Chondrocyte (in vitro differentiated cells): Measurements from ENCODE around the gene JAKMIP3. TPM values are rescaled to one million over a fixed set of nuclear protein-coding genes. Genes with fewer than 3 reads are reported as not detected.

Source experiments
- DNase-seq: peaks from one replicate; pipeline ENCODE4 v3.0.0; 2021; ENCODE audit warnings: mixed read lengths, low spot score
- H3K27ac Mint-ChIP-seq: one replicate; pipeline ENCODE4 v1.8.0; 2021; ENCODE audit warnings: mild to moderate bottlenecking, moderate library complexity, mixed read lengths; ENCODE audit not compliant: unreplicated experiment
- H3K27me3 Mint-ChIP-seq: 2 replicates; pipeline ENCODE4 v1.8.0; 2021; ENCODE audit warnings: low read depth, mixed read lengths
- H3K36me3 Mint-ChIP-seq: 2 replicates; pipeline ENCODE4 v1.8.0; 2021; ENCODE audit warnings: low read depth, mixed read lengths
- H3K4me1 Mint-ChIP-seq: 2 replicates; pipeline ENCODE4 v1.8.0; 2021; ENCODE audit warnings: low read depth, mild to moderate bottlenecking, mixed read lengths
- H3K4me3 Mint-ChIP-seq: one replicate; pipeline ENCODE4 v1.8.0; 2021; ENCODE audit warnings: mild to moderate bottlenecking, moderate library complexity, mixed read lengths; ENCODE audit not compliant: unreplicated experiment
- H3K9me3 Mint-ChIP-seq: 2 replicates; pipeline ENCODE4 v1.8.0; 2021; ENCODE audit warnings: low read depth, mixed read lengths
- total RNA-seq: library from RNA; stranded (reverse); gene quantifications from 3 replicates; pipeline ENCODE4 v1.2.1, GENCODE V29; 2021
- TF ChIP-seq, protein P1 (sequence below): fragments of 200-600 bp; sonication (generic); IDR thresholded peaks from 2 replicates; pipeline ENCODE4 v1.5.0; 2021; ENCODE audit warnings: antibody characterized with exemption, mild to moderate bottlenecking, moderate library complexity

The JAKMIP3 gene
- total RNA-seq, 1 donor from 2014 or later = 0.67 TPM

DNA sequence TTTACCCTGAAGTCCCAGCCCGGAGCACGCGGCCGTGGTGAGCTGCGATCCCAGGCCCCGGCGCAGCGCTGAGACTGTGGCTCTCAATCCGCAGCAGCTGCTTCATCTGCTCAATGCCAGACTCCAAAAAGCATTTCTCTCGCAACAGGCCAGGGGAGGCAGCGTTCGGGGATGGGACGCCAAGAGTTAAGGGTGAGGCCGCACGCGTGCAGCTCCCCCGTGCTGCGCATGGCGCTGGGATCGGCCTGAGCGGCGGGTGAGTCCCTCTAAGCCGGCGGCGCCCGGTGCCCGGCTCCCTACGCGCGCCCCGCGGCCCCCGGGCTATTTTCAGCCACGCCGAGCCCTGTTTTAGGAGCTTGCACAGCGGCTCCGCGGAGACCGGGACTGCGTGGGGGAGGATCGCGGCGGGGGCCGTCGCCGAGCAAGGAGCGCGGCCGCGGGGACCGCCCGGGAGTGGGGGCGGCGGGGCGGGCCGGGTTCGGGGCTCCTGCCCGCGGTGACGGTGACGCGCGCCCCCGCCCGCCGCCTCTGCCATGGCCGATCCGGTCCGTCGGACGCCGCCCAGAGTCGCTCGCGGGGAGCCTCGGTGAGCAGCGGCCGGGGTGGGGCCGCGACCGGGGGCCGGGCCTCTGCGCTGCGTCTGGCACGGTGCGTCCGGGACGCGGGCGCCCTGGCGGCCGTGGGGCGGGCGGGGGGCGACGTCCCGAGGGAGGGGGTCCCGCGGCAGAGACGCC lies 29.4 kb upstream of the JAKMIP3 start:
- peak; percentile 73 for DNase-seq
- H3K4me3 Mint-ChIP-seq = peak overlapping the region; percentile 67
- TF ChIP-seq, protein P1, sequence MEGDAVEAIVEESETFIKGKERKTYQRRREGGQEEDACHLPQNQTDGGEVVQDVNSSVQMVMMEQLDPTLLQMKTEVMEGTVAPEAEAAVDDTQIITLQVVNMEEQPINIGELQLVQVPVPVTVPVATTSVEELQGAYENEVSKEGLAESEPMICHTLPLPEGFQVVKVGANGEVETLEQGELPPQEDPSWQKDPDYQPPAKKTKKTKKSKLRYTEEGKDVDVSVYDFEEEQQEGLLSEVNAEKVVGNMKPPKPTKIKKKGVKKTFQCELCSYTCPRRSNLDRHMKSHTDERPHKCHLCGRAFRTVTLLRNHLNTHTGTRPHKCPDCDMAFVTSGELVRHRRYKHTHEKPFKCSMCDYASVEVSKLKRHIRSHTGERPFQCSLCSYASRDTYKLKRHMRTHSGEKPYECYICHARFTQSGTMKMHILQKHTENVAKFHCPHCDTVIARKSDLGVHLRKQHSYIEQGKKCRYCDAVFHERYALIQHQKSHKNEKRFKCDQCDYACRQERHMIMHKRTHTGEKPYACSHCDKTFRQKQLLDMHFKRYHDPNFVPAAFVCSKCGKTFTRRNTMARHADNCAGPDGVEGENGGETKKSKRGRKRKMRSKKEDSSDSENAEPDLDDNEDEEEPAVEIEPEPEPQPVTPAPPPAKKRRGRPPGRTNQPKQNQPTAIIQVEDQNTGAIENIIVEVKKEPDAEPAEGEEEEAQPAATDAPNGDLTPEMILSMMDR = no peak
- H3K36me3 Mint-ChIP-seq = no peaks in the 10 kb centered on the region
- peaks cover 7% of the 10 kb centered on the region for H3K4me1 Mint-ChIP-seq
- peaks cover 57% of the 10 kb centered on the region for H3K27me3 Mint-ChIP-seq
- H3K9me3 Mint-ChIP-seq = no peaks in the 10 kb centered on the region
- no peak overlapping the region for H3K27ac Mint-ChIP-seq

DNA sequence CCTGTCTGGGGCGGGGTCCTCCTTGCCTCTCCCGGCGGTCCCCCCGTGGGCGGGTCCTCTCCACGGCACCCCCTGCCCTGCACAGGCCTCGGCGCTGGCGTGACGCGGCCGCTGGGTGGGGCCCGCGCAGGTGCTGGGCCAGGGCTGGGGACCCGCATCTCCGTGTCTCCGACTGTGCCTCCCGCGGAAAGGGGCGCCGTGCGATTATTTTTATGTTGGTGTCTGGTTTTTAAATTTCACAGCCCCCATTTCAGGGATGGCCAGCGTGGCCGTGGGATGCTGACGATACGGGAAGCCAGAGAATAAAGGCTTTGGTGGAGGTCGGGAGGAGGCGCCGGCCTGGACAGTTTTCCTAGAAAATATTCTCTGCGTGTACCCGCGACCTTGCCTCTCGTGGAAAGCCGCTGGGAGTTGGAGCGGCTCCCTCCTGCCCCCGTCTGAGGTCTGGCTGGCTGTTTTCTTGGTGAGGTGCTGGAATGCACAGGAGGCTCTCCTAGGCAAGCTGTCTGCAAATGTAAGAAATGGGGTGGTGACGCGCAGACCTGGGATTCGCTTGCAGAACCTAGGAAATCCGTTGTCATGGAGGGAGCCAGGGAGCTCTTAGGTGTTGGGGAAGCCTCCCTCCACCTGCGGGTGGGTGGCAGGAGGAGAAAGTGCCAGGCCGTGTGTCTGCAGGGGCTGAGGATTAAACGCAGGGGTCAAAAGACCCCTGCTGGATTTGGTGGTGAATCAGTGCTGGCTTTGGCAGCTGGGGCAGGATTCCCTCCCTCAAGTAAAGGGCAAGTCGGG lies 28.7 kb upstream of the JAKMIP3 start:
- H3K27ac Mint-ChIP-seq = no peak overlapping the region
- peaks cover 55% of the 10 kb centered on the region for H3K27me3 Mint-ChIP-seq
- DNase-seq = peak; percentile 69
- H3K9me3 Mint-ChIP-seq = no peaks in the 10 kb centered on the region
- H3K36me3 Mint-ChIP-seq = no peaks in the 10 kb centered on the region
- H3K4me3 Mint-ChIP-seq = peak overlapping the region; percentile 71
- TF ChIP-seq, protein P1 = peak; percentile 26
- H3K4me1 Mint-ChIP-seq = peaks cover 7% of the 10 kb centered on the region

DNA sequence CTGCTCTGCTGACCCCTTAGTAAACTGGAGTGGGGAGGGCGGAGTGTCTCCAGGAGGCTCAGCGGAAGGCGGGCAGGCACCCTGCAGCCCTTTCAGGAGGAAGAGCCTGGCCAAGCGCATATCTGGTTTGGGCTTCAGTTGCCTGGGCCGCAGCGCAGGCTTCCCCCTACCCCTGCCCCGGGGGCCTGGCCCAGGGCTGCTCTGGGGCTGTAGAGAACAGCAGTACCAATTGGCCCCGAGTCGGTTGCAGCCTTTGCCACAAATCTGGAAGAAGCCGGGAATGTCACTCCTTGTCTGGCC lies 28.1 kb upstream of the JAKMIP3 start:
- Mint-ChIP-seq H3K4me1 (peaks cover 7% of the 10 kb centered on the region), H3K9me3 (no peaks in the 10 kb centered on the region), H3K27me3 (peaks cover 60% of the 10 kb centered on the region), H3K27ac (no peak overlapping the region), H3K36me3 (no peaks in the 10 kb centered on the region), H3K4me3 (peak overlapping the region; percentile 71)
- no peak for DNase-seq
- TF ChIP-seq, protein P1 = no peak

DNA sequence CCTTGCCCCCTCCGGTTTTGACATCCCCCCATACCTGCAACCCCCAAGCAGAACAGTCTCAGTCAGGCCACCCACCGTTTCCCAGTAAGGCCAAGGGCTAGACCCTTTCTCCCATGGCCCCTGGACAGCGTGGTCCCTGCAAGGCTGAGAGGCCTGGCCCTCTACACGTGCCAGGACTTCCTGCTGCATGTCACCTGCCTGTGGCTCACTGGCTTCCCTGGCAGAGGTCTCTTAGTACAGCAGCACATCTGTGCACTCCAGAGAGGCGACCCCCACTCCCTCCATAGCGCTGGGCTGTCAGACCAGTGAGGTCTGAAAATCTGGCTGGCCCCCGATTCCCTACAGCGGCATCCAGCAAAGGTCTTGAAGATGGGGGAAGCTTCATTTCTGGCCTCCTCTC lies 26.4 kb upstream of the JAKMIP3 start:
- Mint-ChIP-seq H3K4me3 (no peak overlapping the region), H3K9me3 (no peaks in the 10 kb centered on the region), H3K27me3 (peaks cover 63% of the 10 kb centered on the region), H3K36me3 (no peaks in the 10 kb centered on the region), H3K27ac (no peak overlapping the region), H3K4me1 (peaks cover 7% of the 10 kb centered on the region)
- no peak for DNase-seq
- TF ChIP-seq, protein P1 = no peak

DNA sequence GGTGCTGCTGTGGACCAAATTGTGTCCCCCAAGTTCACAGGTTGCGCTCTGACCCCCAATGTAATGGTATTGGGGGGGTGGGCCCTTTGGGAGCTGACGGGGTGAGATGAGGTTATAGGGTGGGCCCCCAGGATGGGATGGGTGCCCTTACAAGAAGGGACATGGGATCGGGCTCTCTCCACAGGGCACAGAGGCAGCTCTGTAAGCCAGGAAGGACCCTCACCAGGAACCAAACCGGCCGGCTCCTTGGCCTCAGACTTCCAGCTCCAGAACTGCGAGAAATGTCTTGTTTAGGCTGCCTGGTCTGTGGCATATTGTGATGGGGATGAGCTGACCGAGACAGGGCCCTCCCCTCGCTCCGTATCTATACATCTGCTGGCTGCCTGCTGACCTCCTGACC lies 25.7 kb upstream of the JAKMIP3 start:
- Mint-ChIP-seq H3K4me3 (no peak overlapping the region), H3K36me3 (no peaks in the 10 kb centered on the region), H3K27ac (no peak overlapping the region), H3K4me1 (peaks cover 7% of the 10 kb centered on the region), H3K9me3 (no peaks in the 10 kb centered on the region), H3K27me3 (peaks cover 61% of the 10 kb centered on the region)
- DNase-seq = no peak
- TF ChIP-seq, protein P1 = no peak
